ENCODE results near the gene LGR6.

GRCh38 chr1:202324646-202325045 lies 131.0 kb downstream of the LGR6 start:
- TF ChIP-seq POLR2A (IDR thresholded peaks at IDR 0.05) (no peak), CTCF (IDR thresholded peaks at IDR 0.05) (no peak), EP300 (IDR thresholded peaks at IDR 0.05) (no peak)

Data from gastroesophageal sphincter (tissue), 3 donors.